C4-2B (cell line): ENCODE results near the gene TMEM266.

Experiments
- CTCF ChIP-seq: fragments of 450-650 bp; conservative IDR thresholded peaks from 2 replicates; pipeline ENCODE4 v1.5.1; 2017; ENCODE audit warnings: mild to moderate bottlenecking
- ZFX ChIP-seq: fragments of 450-650 bp; IDR thresholded peaks from 2 replicates; pipeline ENCODE4 v1.6.1; 2017

DNA sequence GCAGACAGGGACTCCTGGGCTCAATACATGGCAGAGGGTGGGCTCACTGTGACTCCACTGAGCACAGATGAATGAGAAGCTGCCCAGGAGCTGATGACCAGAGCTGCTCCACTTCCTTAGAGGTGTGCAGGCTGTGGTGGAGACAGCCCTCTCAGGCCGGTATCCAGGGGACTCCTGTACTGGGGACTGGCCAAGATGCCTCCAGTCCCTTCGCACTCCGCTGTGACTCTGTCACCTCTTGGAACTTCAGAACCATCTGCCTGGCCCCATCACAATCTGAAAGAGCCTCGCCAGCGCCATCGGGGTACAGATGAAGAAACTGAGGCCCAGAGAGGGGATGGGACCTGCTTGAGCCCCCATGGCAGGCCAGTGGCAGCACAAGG lies 140.3 kb downstream of the TMEM266 start:
- TF ChIP-seq CTCF (no peak), ZFX (no peak)
